ENCODE measurements around the gene HDAC10.

Gene HDAC10

DNA sequence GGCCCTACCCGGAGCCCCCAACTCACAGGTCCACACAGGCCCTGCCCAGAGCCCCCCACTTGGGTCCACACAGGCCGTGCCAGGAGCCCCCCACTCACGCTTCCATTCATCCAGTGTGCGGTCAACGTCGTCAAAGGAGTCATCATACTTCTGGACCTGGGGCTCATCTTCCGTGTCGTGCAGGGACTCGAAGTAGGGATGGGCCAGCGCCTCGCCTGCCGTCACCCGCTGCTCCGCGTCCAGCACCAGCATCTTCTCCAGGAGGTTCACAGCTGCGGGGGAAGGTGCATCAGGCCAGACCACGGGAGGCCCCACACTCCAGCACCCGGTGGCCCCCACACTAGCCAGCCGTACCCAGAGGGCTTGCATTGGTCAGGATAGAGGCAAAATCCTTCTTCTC is 4.0 kb upstream of the HDAC10 start:
- Histone ChIP-seq H2AK5ac (ENCODE audit: low read length, severe bottlenecking) (no peak overlapping the region), H3K14ac (ENCODE audit: low read length in 2 of 2) (no peak overlapping the region), H3K23ac (ENCODE audit: low read length in 2 of 2) (no peak overlapping the region), H3K27ac (ENCODE audit: low read length, poor library complexity, severe bottlenecking) (no peak overlapping the region), H3K4me3 (ENCODE audit: insufficient read depth in 1 of 2, low read depth in 1 of 2, low read length in 2 of 2) (no peak overlapping the region), H3K79me1 (replicated peaks; ENCODE audit: low read length, poor library complexity, severe bottlenecking) (peaks cover 22% of the 10 kb centered on the region), H2BK15ac (ENCODE audit: low read depth, poor library complexity, severe bottlenecking) (no peak overlapping the region), H3K18ac (ENCODE audit: low read depth in 1 of 2, low read length in 2 of 2) (no peak overlapping the region), H3K4me2 (ENCODE audit: low read length, poor library complexity, severe bottlenecking) (no peak overlapping the region), H4K8ac (ENCODE audit: low read length) (no peak overlapping the region), H3K9ac (ENCODE audit: low read length) (no peak overlapping the region), H4K91ac (ENCODE audit: low read length) (no peak overlapping the region), H2AFZ (ENCODE audit: low read depth, low read length) (no peak overlapping the region), H3K4me1 (ENCODE audit: control insufficient read depth, insufficient read depth, low read depth, low read length) (peaks cover 31% of the 10 kb centered on the region), H3K4ac (ENCODE audit: low read depth in 1 of 2, low read length in 2 of 2) (no peak overlapping the region), H3K27me3 (ENCODE audit: control insufficient read depth in 1 of 2, insufficient read depth in 1 of 2, low read length in 2 of 2) (no peaks in the 10 kb centered on the region), H2BK12ac (ENCODE audit: low read length in 2 of 2) (no peak overlapping the region), H2BK120ac (ENCODE audit: low read depth, low read length) (no peak overlapping the region), H3K9me3 (ENCODE audit: control insufficient read depth, low read length) (no peaks in the 10 kb centered on the region), H2BK5ac (ENCODE audit: low read depth, low read length, poor library complexity, severe bottlenecking) (no peak overlapping the region), H3K36me3 (ENCODE audit: control insufficient read depth in 1 of 2, insufficient read depth in 2 of 2, low read depth in 1 of 2, low read length in 2 of 2) (peaks cover 4 to 70% of the 10 kb centered on the region in 2 experiments)
- 90% methylated on average over 18 of the region's 19 CpGs for WGBS
- no peak for DNase-seq

DNA sequence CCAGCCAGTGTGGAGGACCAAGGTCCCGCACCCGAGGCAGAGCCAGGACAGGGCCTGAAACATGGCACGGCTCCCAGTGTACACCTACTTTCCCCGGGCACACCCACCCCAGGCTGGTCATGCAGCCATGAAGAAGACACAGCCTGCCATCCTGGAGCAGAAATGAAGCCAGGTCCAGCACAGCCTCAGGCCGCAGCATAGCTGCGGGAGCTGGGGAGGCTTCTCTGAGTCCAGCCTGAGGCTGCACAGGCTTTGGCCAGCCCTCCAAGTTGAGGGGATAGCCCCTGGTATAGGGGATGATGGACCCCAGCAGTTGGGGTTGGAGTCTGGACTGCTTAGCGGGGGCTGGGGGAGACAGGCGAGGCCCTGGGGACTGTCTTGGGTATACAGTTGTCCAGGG is 2.9 kb upstream of the HDAC10 start:
- no peak overlapping the region for H4K91ac ChIP-seq (ENCODE audit: low read length)
- H3K36me3 ChIP-seq (ENCODE audit: control insufficient read depth in 1 of 2, insufficient read depth in 2 of 2, low read depth in 1 of 2, low read length in 2 of 2) = peaks cover 4 to 76% of the 10 kb centered on the region in 2 experiments
- no peak overlapping the region for H2BK120ac ChIP-seq (ENCODE audit: low read depth, low read length)
- H2BK12ac ChIP-seq (ENCODE audit: low read length in 2 of 2) = no peak overlapping the region
- no peak overlapping the region for H3K18ac ChIP-seq (ENCODE audit: low read depth in 1 of 2, low read length in 2 of 2)
- H3K27me3 ChIP-seq (ENCODE audit: control insufficient read depth in 1 of 2, insufficient read depth in 1 of 2, low read length in 2 of 2) = no peaks in the 10 kb centered on the region
- no peak overlapping the region for H2AK5ac ChIP-seq (ENCODE audit: low read length, severe bottlenecking)
- no peak overlapping the region for H3K4ac ChIP-seq (ENCODE audit: low read depth in 1 of 2, low read length in 2 of 2)
- no peak overlapping the region for H2AFZ ChIP-seq (ENCODE audit: low read depth, low read length)
- H4K8ac ChIP-seq (ENCODE audit: low read length) = no peak overlapping the region
- no peaks in the 10 kb centered on the region for H3K9me3 ChIP-seq (ENCODE audit: control insufficient read depth, low read length)
- H3K4me1 ChIP-seq (ENCODE audit: control insufficient read depth, insufficient read depth, low read depth, low read length) = peaks cover 27% of the 10 kb centered on the region
- H3K23ac ChIP-seq (ENCODE audit: low read length in 2 of 2) = no peak overlapping the region
- H3K4me3 ChIP-seq (ENCODE audit: insufficient read depth in 1 of 2, low read depth in 1 of 2, low read length in 2 of 2) = no peak overlapping the region
- no peak overlapping the region for H3K14ac ChIP-seq (ENCODE audit: low read length in 2 of 2)
- 83% methylated on average over 8 of the region's 8 CpGs for WGBS
- H3K27ac ChIP-seq (ENCODE audit: low read length, poor library complexity, severe bottlenecking) = no peak overlapping the region
- DNase-seq = no peak
- H3K9ac ChIP-seq (ENCODE audit: low read length) = no peak overlapping the region
- H2BK5ac ChIP-seq (ENCODE audit: low read depth, low read length, poor library complexity, severe bottlenecking) = no peak overlapping the region
- H2BK15ac ChIP-seq (ENCODE audit: low read depth, poor library complexity, severe bottlenecking) = no peak overlapping the region
- H3K79me1 ChIP-seq (replicated peaks; ENCODE audit: low read length, poor library complexity, severe bottlenecking) = peaks cover 29% of the 10 kb centered on the region
- H3K4me2 ChIP-seq (ENCODE audit: low read length, poor library complexity, severe bottlenecking) = no peak overlapping the region

DNA sequence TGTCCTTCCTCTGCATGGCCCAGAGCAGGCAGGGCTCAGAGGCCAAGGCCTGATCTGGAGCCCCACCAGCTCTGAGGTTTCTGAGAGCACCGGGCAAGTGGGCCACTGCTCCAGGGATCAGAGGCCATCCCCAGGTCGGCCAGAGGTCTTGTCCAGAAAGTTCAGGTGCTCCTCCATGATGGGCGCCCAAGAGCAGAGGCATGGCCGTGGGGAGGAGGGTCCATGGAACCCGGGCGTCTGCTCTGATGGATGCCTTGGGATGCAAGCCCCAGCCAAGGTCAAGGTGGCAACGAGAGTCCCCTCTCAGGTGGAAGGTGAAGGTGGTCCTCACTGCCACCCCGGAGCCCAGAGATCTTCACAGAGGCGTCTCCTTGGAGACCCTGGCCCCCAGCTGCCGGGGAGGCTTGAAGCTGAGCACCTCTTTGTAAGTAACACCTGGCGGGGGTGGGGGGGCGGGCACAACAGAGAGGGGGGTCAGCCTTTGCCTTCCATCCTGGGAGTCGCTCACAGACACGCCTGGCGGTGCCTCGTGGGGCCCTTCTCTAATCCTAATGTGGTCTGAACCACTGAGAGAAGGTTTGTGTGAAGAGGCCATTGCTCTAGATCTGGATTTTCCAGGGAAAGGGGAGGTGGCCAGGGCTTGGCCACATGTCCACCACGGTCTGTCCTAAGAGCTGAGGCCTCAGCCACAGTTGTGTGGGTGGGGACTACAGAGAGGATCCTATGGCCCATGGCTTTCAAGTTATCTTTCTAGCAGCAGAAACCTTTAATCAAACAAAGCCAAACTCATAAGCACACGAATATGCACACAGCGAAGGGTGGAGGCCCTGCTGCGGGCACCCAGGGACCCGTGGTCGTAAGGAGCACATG is 2.2 kb upstream of the HDAC10 start:
- WGBS = 92% methylated on average over 22 of the region's 22 CpGs
- Histone ChIP-seq H3K27ac (ENCODE audit: low read length, poor library complexity, severe bottlenecking) (no peak overlapping the region), H3K9me3 (ENCODE audit: control insufficient read depth, low read length) (no peaks in the 10 kb centered on the region)

DNA sequence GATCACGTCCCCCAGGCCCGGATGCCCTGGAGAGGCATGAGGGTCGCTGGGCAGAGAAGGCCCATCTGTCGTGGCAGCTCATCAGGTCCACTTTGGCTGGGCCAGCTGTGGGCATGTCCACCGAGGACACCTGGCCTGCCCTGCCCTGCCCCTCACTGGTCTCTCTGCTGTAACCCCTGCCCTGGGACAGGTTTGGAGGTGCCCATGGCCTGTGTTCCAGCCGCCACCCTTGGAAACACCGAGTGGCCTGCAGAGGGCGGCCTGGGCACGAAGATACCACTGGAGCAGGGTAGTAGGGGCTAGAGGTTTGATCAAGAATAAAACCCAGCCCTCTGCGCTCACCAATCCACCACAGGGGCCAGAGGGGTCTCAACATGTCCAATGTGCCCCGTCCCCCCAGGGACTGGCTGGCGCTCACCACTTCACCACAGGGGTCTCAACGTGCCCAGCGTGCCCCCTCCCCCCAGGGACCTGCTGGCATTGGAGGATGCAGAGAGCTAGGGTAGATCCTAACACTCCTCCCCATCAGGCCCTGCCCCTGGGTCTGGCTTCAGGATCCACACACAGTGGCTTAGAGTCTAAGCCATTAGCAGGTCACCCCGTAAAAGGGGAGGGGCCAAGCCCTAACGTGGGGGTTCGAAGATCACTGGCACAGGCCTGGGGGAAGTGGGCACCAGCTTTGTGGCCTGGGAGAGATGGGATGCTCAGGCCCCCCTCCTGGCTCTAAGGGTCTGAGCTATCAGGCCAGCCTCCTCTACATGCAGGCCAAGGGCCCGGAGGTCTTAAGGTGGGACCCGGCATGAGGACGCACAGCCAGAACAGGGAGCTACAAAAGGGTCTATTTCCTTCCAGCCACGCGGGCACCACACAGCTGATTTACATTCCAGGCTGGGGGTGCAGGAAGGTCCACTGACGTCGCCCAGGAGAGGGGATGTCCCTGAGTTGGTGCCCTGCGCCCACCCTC is 1.3 kb upstream of the HDAC10 start:
- H4K8ac ChIP-seq (ENCODE audit: low read length) = no peak overlapping the region
- H3K9me3 ChIP-seq (ENCODE audit: control insufficient read depth, low read length) = no peaks in the 10 kb centered on the region
- H3K4ac ChIP-seq (ENCODE audit: low read depth in 1 of 2, low read length in 2 of 2) = no peak overlapping the region
- no peak overlapping the region for H2BK120ac ChIP-seq (ENCODE audit: low read depth, low read length)
- no peaks in the 10 kb centered on the region for H3K27me3 ChIP-seq (ENCODE audit: control insufficient read depth in 1 of 2, insufficient read depth in 1 of 2, low read length in 2 of 2)
- H3K79me1 ChIP-seq (replicated peaks; ENCODE audit: low read length, poor library complexity, severe bottlenecking) = peaks cover 34% of the 10 kb centered on the region
- peaks cover 12 to 77% of the 10 kb centered on the region in 2 experiments for H3K36me3 ChIP-seq (ENCODE audit: control insufficient read depth in 1 of 2, insufficient read depth in 2 of 2, low read depth in 1 of 2, low read length in 2 of 2)
- H3K4me1 ChIP-seq (ENCODE audit: control insufficient read depth, insufficient read depth, low read depth, low read length) = peaks cover 34% of the 10 kb centered on the region
- H4K91ac ChIP-seq (ENCODE audit: low read length) = no peak overlapping the region
- H3K18ac ChIP-seq (ENCODE audit: low read depth in 1 of 2, low read length in 2 of 2) = no peak overlapping the region
- H2AK5ac ChIP-seq (ENCODE audit: low read length, severe bottlenecking) = no peak overlapping the region
- H2BK15ac ChIP-seq (ENCODE audit: low read depth, poor library complexity, severe bottlenecking) = no peak overlapping the region
- H3K27ac ChIP-seq (ENCODE audit: low read length, poor library complexity, severe bottlenecking) = no peak overlapping the region
- no peak overlapping the region for H3K14ac ChIP-seq (ENCODE audit: low read length in 2 of 2)
- H3K9ac ChIP-seq (ENCODE audit: low read length) = no peak overlapping the region
- no peak overlapping the region for H2BK12ac ChIP-seq (ENCODE audit: low read length in 2 of 2)
- H2AFZ ChIP-seq (ENCODE audit: low read depth, low read length) = no peak overlapping the region
- 69% methylated on average over 24 of the region's 25 CpGs for WGBS
- no peak overlapping the region for H3K23ac ChIP-seq (ENCODE audit: low read length in 2 of 2)
- no peak overlapping the region for H3K4me2 ChIP-seq (ENCODE audit: low read length, poor library complexity, severe bottlenecking)
- H2BK5ac ChIP-seq (ENCODE audit: low read depth, low read length, poor library complexity, severe bottlenecking) = no peak overlapping the region
- H3K4me3 ChIP-seq (ENCODE audit: insufficient read depth in 1 of 2, low read depth in 1 of 2, low read length in 2 of 2) = peak overlapping the region in 1 of 2 experiments; percentile 87
- peak; percentile 75 for DNase-seq

More for the DNA sequence above, 2.2 kb upstream of the HDAC10 start:
- Histone ChIP-seq H3K4me3 (ENCODE audit: insufficient read depth in 1 of 2, low read depth in 1 of 2, low read length in 2 of 2) (no peak overlapping the region), H3K18ac (ENCODE audit: low read depth in 1 of 2, low read length in 2 of 2) (no peak overlapping the region), H2BK15ac (ENCODE audit: low read depth, poor library complexity, severe bottlenecking) (no peak overlapping the region), H2AFZ (ENCODE audit: low read depth, low read length) (no peak overlapping the region), H4K8ac (ENCODE audit: low read length) (no peak overlapping the region), H2BK12ac (ENCODE audit: low read length in 2 of 2) (no peak overlapping the region), H3K4me1 (ENCODE audit: control insufficient read depth, insufficient read depth, low read depth, low read length) (peaks cover 29% of the 10 kb centered on the region), H3K4me2 (ENCODE audit: low read length, poor library complexity, severe bottlenecking) (no peak overlapping the region), H2BK5ac (ENCODE audit: low read depth, low read length, poor library complexity, severe bottlenecking) (no peak overlapping the region), H3K9ac (ENCODE audit: low read length) (no peak overlapping the region), H3K4ac (ENCODE audit: low read depth in 1 of 2, low read length in 2 of 2) (no peak overlapping the region), H3K14ac (ENCODE audit: low read length in 2 of 2) (no peak overlapping the region), H2AK5ac (ENCODE audit: low read length, severe bottlenecking) (no peak overlapping the region), H3K27me3 (ENCODE audit: control insufficient read depth in 1 of 2, insufficient read depth in 1 of 2, low read length in 2 of 2) (no peaks in the 10 kb centered on the region), H2BK120ac (ENCODE audit: low read depth, low read length) (no peak overlapping the region), H3K36me3 (ENCODE audit: control insufficient read depth in 1 of 2, insufficient read depth in 2 of 2, low read depth in 1 of 2, low read length in 2 of 2) (peaks cover 4 to 77% of the 10 kb centered on the region in 2 experiments), H3K23ac (ENCODE audit: low read length in 2 of 2) (no peak overlapping the region), H3K79me1 (replicated peaks; ENCODE audit: low read length, poor library complexity, severe bottlenecking) (peaks cover 31% of the 10 kb centered on the region), H4K91ac (ENCODE audit: low read length) (no peak overlapping the region)
- no peak for DNase-seq
